ENCODE data around the gene CTNNBL1. TPM values are rescaled to one million over a fixed set of nuclear protein-coding genes. Genes with fewer than 3 reads are reported as not detected.
"Not testable (repeated sequence)": the region's sequence is repeated elsewhere in the genome, so short reads cannot be mapped to it uniquely, and the experiment has no call there.

Gene CTNNBL1
- total and polyA plus RNA-seq, 12 donors, result 42.2 to 104 (median 52.0) TPM

- no peak overlapping the region for H3K4me3 ChIP-seq
- H3K27ac ChIP-seq, result peak overlapping the region in 8 of 10 donors; percentile 17 to 72 (median 52)
- intact Hi-C loops (cut with DNase I), result no loop called here
- WGBS, 2 donors, result 35 to 46% methylated on average over 9 of the region's 9 CpGs
- peaks cover 0 to 12% (median 0%) of the 10 kb centered on the region in 9 donors for H3K36me3 ChIP-seq
- ATAC-seq, result peak in 7 of 8 donors; percentile 70 to 92 (median 84)
- H3K27me3 ChIP-seq, result no peaks in the 10 kb centered on the region
- peaks cover 0 to 3% (median 0%) of the 10 kb centered on the region in 11 donors for H3K9me3 ChIP-seq
- H3K4me1 ChIP-seq, result peaks cover 12 to 62% (median 44%) of the 10 kb centered on the region in 9 donors
- DNase-seq, result peak; percentile 32 to 34
- peak in 1 of 9 donors; percentile 11 for TF ChIP-seq CTCF (IDR thresholded peaks at IDR 0.05)
Measured at GRCh38 chr20:37711994-37712964, 18.4 kb downstream of the CTNNBL1 start.

- H3K9me3 ChIP-seq, result no peaks in the 10 kb centered on the region
- H3K36me3 ChIP-seq, result peaks cover 0 to 12% (median 0%) of the 10 kb centered on the region in 9 donors
- intact Hi-C loops (cut with DNase I), result no loop called here
- no peak for TF ChIP-seq CTCF (IDR thresholded peaks at IDR 0.05)
- 94 to 97% methylated on average over 4 of the region's 4 CpGs for WGBS, 2 donors
- no peaks in the 10 kb centered on the region for H3K27me3 ChIP-seq
- H3K27ac ChIP-seq, result no peak overlapping the region
- no peak for DNase-seq
- no peak overlapping the region for H3K4me3 ChIP-seq
- H3K4me1 ChIP-seq, result peaks cover 12 to 62% (median 44%) of the 10 kb centered on the region in 9 donors
- ATAC-seq, result no peak
Measured at GRCh38 chr20:37713396-37713795, 19.6 kb downstream of the CTNNBL1 start.

GRCh38 chr20:37714978-37715672, 21.3 kb downstream of the CTNNBL1 start:
- H3K4me3 ChIP-seq, result no peak overlapping the region
- no peaks in the 10 kb centered on the region for H3K27me3 ChIP-seq
- ATAC-seq (peak in 1 of 8 donors; percentile 28), DNase-seq (no peak)
- WGBS, 2 donors, result 78 to 82% methylated on average over 10 of the region's 10 CpGs
- peak overlapping the region in 1 of 10 donors; percentile 22 for H3K27ac ChIP-seq
- no peak for TF ChIP-seq CTCF (IDR thresholded peaks at IDR 0.05)
- intact Hi-C loops (cut with DNase I), result no loop called here
- peaks cover 12 to 54% (median 42%) of the 10 kb centered on the region in 9 donors for H3K4me1 ChIP-seq
- no peaks in the 10 kb centered on the region for H3K9me3 ChIP-seq
- peaks cover 0 to 8% (median 0%) of the 10 kb centered on the region in 9 donors for H3K36me3 ChIP-seq

GRCh38 chr20:37721751-37722150, 27.9 kb downstream of the CTNNBL1 start:
- no peak overlapping the region for H3K27ac ChIP-seq
- DNase-seq (no peak), ATAC-seq (no peak)
- WGBS, 2 donors, result 95 to 100% methylated on average over 1 of the region's 1 CpG
- TF ChIP-seq CTCF (IDR thresholded peaks at IDR 0.05), result no peak
- H3K27me3 ChIP-seq, result no peaks in the 10 kb centered on the region
- H3K4me1 ChIP-seq, result peaks cover 0 to 15% (median 9%) of the 10 kb centered on the region in 9 donors
- H3K4me3 ChIP-seq, result no peak overlapping the region
- H3K36me3 ChIP-seq, result no peaks in the 10 kb centered on the region
- peaks cover 0 to 15% (median 2%) of the 10 kb centered on the region in 11 donors for H3K9me3 ChIP-seq
- intact Hi-C loops (cut with DNase I), result no loop called here

- H3K4me1 ChIP-seq, result peaks cover 0 to 20% (median 14%) of the 10 kb centered on the region in 9 donors
- H3K27ac ChIP-seq; intact Hi-C loops (cut with DNase I); H3K36me3 ChIP-seq; H3K27me3 ChIP-seq; ATAC-seq; DNase-seq; H3K4me3 ChIP-seq: not testable (repeated sequence)
- WGBS, 2 donors, result 96 to 98% methylated on average over 4 of the region's 4 CpGs
- H3K9me3 ChIP-seq, result peaks cover 0 to 15% (median 2%) of the 10 kb centered on the region in 11 donors
Measured at GRCh38 chr20:37722312-37722711, 28.5 kb downstream of the CTNNBL1 start.

Data from heart right ventricle (tissue), 16 donors.